ENCODE measurements around the gene GPR161.

Gene GPR161

DNA sequence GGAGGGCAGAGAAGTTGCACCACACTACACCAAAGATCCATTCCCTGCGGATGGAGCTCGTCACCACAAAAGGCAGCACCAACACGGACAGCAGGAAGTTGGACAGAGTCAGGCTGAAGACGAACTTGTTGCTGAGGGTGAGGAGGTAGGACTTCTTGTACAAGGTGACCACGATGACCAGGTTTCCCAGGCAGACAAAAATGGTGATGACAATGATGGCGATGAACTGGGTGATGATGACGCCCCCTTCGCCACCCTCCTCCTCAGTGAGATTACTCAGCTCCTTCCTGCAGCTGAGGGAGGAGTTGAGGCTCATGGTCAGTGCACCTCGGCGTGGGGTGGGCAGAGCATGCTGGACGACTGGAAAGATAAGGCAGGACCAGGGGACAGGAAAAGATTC is 32.2 kb downstream of the GPR161 start:
- no peak for DNase-seq

DNA sequence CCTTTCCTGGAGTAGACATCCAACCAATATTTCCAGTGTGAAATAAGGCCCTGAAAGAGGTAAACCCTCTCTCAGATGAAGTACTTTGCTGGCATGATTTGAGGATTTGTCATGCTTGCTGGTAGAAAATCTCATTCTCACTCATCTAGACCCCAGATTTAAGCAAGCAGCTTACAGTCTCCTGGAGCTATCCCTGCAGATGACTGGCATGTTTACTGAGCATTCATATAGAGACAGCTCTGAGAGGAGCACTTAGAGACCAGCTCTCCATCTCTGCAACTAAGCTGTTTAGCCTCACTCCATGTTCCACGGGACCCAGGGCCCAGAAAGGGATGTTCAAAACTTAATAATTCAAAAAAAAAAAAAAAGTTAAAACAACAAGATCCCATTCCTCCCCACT is 34.2 kb downstream of the GPR161 start:
- DNase-seq: no peak

DNA sequence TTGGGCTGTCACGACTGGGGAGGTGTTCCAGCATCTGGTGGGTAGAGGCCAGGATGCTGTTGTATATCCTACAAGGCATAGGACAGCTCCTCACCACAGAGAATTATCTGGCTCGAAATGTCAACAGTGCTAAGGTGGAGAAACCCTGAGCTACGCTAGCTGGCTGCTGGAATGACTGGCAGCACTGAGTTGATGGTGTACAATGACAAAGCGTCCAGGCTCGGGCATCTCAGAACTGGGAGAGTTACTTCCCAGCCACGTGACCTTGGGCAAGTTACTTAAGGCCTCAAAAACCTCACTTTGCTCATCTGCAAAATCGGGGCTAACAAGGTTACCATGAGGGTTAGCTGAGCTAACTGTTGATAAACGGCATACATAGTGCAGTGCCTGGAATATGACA is 35.4 kb downstream of the GPR161 start:
- DNase-seq: no peak

DNA sequence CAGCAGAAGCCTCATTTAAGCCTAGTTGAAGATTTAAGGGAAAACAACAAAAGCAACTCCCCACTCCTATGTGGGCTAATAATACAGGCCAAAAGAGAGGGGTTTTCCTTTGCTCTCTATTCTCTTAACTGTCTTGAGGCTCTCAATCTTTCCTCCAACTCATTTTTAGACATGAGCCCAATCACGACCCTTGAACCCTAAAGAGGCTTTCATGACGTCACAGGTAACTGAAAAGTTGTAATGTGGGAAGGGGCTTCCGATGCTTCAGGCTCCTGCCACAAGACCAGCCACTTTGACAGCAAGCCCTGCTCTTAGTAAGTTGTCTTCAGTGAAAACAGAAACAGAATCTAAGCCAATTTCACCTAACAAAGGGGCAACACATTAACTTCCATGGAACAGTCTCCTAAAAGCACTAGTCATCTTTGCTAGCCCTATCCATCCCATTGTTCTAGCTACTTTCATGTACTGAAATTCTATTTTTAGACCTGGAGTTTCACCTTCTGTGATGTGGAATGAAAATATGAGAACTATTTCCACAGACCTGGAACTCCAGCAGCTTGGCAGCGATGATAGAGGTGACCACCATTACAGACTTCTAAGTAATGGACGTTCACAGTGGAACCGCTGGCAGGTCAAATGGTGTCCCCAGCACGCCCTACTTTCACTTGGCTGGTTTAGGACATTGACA is 36.3 kb downstream of the GPR161 start:
- no peak for DNase-seq

DNA sequence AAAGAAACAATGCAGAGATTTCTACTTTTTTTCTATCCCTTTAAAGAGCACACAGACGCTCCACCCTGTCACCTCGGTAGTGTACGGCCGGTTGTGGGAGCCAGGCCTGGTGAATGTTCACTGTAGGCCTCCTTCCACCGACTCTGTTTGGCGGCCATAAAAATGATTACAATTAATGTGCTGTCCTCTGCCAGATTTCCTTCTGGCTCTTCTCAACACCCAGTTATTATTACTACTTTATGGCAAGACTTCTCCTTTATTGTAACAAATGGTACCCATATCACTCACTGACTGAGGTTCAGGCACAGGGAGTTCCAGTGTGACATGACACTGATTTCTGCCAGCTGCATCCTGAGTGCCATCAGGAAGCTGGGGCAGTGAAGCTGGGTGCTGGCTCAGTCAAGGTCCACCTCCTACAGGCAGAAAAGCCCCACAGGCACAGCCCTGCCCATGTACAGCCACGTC is 37.4 kb downstream of the GPR161 start:
- DNase-seq: no peak

DNA sequence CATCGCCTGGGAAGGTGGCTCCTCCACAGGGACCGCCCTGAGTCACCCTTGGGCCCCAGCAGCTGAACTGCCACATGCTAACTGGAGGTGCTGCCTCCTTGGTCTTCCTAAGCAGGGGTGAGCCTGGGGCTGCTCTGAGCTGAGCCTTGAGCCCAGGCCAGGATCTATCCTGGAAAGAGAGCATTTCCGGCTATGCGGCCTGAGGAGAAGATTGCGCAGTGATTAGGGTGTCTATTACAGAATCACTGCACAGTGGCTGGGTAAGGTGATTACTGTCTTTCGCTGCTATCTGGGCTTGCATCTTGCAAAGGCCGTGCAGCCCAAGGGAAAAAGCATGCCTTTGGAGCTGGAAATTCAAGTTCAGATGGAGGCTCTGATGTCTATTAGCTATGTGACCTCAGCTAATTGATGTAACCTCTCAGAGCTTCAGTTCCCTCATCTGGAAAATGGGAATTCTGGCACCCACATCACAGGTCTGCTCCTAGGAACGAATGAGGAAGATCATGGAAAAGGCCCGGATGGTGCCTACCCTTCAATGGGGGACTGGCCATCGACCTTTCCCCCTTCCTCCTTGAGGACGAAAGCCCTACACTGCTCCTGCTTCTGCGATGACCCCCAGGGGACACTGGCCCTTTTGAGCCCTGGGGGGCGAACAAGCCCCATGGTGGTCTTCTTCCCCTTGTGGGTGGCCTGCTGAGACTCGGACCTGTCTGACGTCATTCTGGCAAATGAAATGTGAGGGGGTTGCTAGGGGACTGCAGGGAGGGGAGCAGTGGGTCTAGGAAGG is 38.0 kb downstream of the GPR161 start:
- DNase-seq: no peak

DNA sequence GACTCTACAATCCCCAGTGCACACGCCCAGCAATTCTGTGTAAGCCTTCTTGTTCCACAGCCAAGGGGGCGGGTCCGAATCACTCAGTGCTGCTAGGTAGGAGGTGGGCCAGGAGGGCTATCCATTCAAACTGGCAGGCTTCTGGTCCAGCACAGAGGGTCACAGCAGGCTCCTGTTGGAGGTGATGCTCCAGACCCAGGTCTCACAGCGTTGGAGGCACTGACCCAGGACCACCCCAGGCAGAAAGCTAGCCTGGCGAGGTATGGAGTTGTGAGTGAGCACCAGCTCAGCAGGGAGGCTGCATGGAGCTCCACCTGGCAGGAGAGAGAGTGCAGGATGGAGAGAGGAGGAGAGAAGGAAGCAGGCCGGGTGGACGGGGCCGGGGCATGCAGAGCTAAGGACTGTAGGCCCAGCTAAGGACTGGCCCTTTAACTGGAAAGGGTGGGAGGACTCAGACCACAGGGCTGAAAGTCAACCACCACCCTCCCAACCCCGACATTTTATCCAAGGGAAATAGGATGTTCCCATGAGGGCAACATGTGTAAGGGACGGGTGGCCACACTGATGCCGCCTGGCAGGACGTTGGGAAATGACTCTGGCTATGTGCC is 38.7 kb downstream of the GPR161 start:
- DNase-seq: no peak

DNA sequence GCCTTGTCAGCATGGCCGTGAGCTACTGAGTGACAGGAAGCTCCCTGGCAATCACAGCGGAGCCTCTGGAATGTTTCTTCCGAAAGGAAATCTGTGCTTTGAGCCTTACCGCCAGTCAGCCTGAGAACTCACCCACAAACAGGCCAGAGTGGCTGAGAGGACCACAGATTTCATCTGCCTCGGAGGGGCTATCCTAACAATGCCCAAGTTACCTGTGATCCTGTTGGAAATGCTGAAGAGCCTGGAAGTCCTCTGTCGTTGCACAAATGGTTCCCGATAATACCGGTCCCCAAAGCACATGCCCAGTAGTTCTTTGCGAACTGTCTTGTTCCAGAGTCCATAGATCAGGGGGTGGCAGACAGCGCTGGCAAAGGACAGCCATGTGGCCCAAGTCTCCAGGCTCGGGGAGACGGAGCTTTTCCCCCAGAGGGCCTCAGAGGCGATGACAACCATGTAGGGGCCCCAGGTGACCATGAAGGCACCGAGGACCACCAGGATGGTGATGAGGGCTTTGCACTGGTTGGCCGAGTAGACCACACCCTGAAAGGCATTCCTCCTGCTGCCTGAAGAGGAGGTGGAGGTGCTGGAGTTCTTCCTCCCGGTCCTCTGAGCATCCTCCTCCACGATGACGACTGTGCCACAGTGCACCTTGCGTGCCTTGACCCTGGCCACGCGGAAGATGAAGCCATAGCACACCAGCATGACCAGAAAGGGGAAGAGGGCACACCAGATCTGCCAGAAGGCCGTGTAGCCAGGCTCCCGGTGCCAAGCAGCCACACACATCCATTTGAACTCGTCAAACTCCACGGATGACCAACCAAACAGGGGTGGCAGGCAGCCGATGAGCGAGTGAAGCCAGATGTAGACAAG is 40.2 kb downstream of the GPR161 start:
- no peak for DNase-seq

DNA sequence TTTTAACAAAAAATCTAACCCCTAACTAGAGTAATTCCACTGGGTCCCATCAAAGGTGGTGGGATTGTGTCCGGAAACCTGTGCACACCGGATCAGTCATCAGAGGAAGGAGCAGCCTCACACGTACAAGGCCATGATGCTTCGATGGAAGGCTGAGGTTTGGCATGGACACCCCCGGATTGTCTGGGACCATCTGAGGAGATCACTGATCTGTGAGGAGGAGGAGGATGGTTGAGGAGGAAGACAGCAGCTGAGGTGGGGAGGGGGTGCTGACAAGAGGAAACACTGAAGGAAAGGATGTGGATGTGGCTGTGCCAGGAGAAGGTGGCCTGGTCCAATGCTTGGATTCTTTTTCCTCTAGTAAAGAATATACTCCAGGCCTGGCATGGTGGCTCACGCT is 41.3 kb downstream of the GPR161 start:
- no peak for DNase-seq

DNA sequence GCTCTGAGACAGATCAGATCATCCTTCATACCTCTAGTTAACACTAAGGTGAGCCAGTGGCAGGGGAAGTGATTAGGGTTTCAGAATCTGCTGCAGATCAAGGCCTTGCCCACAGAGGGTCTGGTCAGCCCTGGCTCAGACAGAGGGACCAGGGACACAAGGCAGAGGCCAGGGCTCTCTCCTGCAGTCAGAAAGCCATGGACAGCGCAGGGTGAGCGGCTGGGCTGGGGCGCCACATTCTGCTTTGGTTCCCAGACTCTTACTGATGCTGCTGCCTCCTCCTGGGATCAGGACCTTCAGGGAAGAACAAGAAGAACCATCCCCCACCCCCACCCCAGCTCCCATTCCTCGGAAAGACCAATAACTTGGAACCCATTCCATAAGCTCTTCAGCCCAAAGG is 43.1 kb downstream of the GPR161 start:
- DNase-seq: no peak

DNA sequence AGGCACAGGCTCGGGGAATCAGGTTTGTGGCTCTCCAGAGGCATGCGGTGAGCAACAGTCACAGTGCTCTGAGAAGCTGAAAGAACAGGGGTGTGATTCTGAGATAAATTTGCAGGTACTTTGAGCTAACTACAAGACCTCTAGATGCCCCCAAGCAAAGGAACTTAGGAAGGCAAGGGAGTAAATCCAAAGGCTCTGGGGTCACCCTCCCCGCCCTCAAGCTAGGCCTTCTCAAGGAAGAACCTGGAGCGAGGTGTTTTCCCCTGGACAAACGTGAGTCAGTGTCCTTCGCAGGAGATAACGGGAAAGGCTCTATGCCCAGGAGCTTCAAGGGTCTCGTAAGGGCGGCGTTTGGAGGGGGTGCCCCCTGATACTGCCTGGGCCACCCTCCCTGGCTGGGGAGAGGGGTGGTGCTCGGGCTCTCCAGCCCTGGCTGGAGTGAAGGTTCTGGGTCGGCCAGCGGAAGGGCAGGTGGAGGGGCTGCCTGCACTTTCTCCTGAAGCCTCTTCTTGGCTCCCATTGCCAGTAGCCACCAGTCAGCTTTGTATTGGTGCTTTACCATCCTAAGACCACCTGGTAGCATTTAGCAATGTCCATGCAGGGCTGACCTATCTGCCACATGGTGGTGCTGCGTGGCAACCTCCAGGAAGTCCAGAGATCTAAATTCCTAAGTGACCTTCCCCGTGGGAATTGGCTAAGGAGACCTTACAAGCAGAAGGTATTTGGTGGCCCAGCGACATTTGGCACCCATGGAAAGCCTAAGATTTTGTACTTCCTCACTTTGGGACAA is 44.0 kb downstream of the GPR161 start:
- DNase-seq: no peak

DNA sequence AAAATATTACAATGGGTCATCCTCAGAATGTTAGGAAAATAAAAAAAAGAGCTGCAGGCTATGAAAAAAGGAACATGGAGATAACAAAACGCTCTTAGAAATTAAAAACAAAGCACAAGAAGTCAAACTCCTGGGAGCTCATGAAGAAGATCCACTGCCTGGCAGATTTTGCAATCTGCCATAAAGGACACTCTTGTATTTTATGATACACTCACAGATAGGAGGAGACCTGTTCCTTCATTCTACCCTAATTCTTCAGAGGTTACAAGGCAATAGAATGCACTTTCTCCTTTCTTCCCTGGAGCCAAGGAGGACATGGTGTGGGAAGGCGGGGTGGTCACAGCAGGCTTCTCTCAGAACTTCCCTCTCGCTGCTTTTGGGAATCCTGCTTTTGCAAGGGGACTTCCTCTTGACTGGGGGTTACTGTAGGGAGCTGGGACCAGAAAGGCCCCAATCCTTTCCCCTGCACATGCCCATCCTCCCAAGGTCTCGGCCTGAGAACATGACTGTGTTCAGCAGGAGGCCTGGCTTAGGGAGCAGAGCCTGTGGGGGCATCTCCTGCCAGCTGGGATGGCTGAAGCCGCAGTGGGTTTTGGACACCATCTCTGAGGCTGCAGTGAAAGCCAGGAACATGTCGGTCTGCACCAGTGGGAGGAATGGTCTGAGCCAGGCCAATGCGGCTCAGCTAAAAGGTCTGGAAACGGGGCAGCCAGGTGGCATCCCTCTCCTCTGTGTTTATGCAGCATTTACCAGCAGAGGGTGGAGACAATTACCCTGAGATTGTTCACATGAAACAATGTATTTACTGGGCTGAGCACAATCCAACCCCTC is 44.8 kb downstream of the GPR161 start:
- no peak for DNase-seq

DNA sequence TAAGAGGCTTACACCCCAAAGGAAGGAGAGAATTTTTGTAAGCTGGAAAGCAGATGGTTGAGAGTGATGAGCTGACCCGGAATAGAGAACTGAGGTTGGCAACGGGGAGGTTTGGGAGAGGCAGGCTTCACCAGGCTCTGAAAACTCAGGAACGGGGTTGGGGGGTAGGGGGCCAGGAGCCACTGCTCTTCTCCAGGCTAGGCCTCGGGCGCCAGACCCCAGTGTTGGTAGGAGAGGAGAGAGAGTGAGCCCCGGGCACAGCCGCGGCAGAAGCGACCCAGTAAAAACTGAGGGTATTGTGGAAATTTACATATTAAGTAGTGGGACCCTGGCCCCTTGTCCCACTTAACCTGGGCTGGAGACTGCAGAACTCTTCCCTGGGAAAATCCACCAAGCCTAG is 45.7 kb downstream of the GPR161 start:
- no peak for DNase-seq

DNA sequence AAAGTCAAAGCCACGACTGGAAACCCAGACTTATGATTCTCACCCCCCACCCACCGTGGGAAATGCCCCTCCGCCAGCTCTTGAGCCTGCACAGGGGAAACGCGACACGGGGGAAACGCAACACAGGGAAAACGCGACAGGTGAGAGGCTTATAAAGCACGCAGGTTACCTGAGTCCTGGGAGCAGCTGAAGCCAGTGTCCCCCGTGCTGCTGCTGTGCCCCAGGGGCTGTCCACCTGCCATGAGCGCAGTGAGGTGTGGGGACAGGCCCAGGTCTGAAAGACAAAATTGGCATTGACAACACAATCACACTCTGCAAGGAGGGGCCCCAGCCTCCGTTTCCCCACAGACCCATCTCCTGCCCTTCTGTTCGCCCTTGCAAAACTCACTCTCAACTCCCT is 46.3 kb downstream of the GPR161 start:
- no peak for DNase-seq

DNA sequence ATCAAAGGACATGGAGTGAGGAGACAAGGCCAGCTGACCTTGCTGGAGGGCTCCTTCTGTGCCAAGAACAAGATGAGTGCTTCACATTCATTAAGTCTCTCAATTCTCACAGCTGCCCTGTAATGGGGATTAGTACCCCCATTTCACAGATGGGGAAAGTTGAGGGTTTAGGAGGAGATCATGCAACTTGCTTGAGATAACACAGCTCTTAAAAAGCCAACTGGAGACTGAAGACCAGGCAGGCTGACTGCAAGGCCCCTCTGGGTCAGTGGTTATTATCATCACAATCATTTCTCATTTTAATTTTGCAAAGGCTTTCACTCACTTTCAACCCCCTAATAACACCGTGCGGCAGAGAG is 46.8 kb downstream of the GPR161 start:
- DNase-seq: no peak

DNA sequence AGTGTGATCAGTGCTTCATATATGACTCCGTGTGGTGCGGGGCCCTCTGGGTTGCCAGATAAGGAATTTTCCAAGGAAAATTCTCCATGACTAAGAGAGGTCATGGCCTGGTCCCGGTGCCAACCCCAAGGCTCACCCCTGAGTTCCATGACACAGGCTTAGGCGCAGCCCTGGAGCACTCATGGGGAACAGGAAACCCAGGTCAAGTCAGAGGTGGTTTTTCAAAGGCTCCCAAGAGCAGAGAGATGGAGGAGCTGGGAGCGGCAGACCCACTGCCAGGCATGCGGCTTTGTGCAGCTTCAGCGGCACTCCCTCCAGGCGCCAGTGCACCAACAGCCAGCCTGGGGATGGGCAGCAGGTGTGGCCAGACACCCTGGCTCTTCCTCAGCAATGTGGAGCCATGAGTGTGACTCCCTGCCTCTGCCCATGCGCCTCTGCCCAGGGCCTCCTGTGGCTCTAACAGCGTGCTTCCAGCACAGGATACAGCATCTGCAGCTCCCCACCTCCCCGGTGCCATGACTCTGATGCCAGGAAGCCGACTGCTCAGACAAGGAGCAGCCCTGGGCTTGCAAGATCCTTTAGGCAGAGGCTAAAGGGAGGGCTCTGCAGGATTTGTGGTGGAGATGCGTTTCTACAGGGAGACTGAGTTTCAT is 47.3 kb downstream of the GPR161 start:
- DNase-seq: no peak

DNA sequence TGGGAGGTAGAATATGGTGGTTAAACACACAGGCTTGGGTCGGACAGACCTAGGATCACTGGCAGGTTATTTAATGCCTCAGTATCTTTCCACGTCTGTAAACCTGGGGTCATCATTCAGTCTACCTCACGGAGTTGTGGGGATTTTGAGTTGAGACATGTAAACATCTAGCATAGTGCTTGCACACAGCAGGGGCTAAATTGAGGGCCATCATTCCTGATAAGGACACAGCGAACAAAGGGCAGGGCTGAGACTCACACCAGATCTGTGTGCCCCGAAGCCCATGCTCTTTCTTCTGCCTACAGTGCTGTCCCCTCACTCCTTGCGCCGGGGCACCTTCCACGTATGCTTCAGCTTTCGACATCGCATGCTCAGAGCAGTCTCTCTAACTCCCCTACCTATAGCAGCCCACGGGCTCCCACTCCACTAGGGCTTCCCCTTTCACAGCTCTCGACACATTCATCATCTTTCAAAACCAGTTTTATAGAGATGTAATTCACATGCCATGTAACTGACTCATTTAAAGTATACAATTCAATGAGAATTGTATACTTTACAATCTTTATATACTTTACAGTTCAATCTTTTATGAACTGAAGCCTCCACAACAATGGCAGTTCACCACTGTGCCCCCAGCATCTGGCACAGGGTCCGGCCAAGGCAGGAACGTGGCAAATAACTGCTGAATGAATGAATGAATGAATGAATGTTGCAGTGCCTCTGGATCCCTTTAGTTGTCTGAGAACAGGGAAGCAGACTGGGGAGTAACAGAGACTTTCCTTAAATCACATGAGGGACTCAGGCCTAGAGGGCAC is 48.0 kb downstream of the GPR161 start:
- no peak for DNase-seq

DNA sequence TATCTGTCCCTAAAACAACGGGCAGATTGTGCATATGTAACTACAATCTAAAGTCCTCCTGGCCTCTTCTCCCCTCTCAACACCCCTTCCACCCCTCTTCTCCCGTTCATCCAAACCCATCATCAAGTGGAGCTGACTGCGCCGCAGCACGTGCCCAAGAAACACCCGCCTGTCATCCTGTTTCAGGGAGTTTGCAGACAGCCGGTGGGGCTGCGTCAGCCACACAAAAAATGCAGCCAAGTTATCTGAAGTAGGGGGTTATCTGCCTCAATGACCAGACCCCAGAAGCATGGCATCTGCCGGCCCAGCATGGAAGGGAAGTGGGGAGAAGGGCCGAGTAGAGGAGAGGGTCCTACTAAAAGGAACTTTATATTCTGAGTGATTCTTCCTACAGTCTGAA is 49.0 kb downstream of the GPR161 start:
- DNase-seq: no peak

DNA sequence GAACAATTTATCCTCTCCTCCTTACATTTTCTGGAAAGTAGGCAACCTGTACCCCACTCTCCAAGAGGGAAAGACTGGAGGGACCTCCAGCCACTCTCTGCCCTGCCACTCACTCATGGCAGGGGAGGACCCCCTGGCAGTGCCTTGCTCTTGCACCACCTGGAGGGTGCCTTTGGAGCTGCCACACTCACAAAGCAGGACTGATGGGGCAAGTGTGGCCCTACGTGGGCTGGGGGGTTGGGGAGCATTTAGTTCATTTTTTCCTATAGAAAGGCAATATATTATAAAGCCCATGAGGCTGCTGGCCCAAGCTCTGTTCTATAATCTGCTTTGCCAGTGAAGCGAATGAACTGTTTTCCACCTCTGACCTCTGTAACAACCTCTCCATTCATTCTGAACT is 50.3 kb downstream of the GPR161 start:
- no peak for DNase-seq

DNA sequence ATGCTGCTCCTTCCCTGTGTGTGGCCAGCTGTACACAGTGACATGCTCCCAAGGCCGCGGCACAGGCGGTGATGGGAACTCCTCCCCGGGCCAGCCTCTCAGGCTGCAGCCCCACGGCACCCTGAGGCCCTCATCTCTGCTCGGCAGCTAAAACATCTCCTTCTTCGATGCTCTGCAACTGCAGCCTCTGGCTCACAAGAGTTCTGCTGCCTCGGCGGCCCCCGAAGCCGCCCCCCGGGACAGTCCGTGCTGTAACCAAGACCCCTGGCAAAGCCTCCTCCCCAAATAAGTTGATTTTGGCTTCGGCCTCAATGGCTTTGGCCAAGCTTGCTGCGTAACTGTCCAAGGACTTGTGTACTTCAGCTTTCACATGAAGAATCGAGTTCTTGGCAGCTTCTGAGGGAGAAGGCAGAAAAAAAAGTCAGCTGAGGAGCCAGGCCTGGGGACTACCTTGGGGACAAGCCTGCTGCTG is 51.3 kb downstream of the GPR161 start:
- no peak for DNase-seq

Measured in activated CD4-positive, alpha-beta T cell treated with anti-CD3 and anti-CD28 coated beads for 4 hours (primary cell).